ENCODE data around the gene SLC22A4. TPM values are rescaled to one million over a fixed set of nuclear protein-coding genes. Genes with fewer than 3 reads are reported as not detected.

The SLC22A4 gene
- polyA plus RNA-seq, 1 donor (not counting 4 experiments of a cell fraction or from before 2014, with no cell fraction given), result 1.4 TPM

- Histone ChIP-seq H3K9me3 (ENCODE audit: control insufficient read depth, low read depth, low read length) (no peaks in the 10 kb centered on the region), H3K27me3 (ENCODE audit: control insufficient read depth, extremely low read depth, insufficient read depth, low read length) (no peaks in the 10 kb centered on the region), H3K27ac (ENCODE audit: control insufficient read depth, insufficient read depth, low read length) (no peak overlapping the region), H3K4me3 (ENCODE audit: control insufficient read depth in 2 of 3, extremely low read depth in 1 of 3, insufficient read depth in 2 of 3, low read depth in 1 of 3, low read length in 3 of 3) (no peak overlapping the region), H3K36me3 (ENCODE audit: control insufficient read depth in 2 of 2, extremely low read depth in 1 of 2, insufficient read depth in 2 of 2, low read length in 2 of 2) (no peaks in the 10 kb centered on the region), H3K9ac (ENCODE audit: control insufficient read depth, extremely low read depth, insufficient read depth, low read length) (no peak overlapping the region), H3K9me1 (ENCODE audit: control insufficient read depth, extremely low read depth, insufficient read depth, low read length) (no peaks in the 10 kb centered on the region), H2AFZ (ENCODE audit: control insufficient read depth, low read length) (no peak overlapping the region), H3K79me2 (ENCODE audit: control insufficient read depth, insufficient read depth, low read length) (peaks cover 3% of the 10 kb centered on the region), H3K4me2 (ENCODE audit: control insufficient read depth, extremely low read depth, insufficient read depth, low read depth, low read length) (no peak overlapping the region), H4K20me1 (ENCODE audit: control insufficient read depth, extremely low read depth, insufficient read depth, low read length) (no peaks in the 10 kb centered on the region), H3K4me1 (ENCODE audit: control insufficient read depth, extremely low read depth, insufficient read depth, low read length) (peaks cover 23% of the 10 kb centered on the region)
- no peak for DNase-seq (ENCODE audit: low read depth, low spot score)
- dilution Hi-C loops (cut with MboI; ENCODE audit: extremely low pct_ligation_motif_present, low sequenced_read_pairs), result no loop called here
- no peak for FAIRE-seq
- TF ChIP-seq EZH2 (IDR thresholded peaks at IDR 0.05; ENCODE audit: low read length) (no peak), CTCF (optimal IDR thresholded peaks at IDR 0.05 in 1 of 3, IDR thresholded peaks at IDR 0.05 in 1 of 3, conservative IDR thresholded peaks at IDR 0.05 in 1 of 3; ENCODE audit: extremely low read depth in 1 of 3, insufficient read depth in 2 of 3, low read length in 3 of 3) (no peak)
Observed at GRCh38 chr5:132296412-132297016, 2.3 kb downstream of the SLC22A4 start.

GRCh38 chr5:132297211-132297940 is 3.2 kb downstream of the SLC22A4 start:
- Histone ChIP-seq H3K27me3 (ENCODE audit: control insufficient read depth, extremely low read depth, insufficient read depth, low read length) (no peaks in the 10 kb centered on the region), H3K27ac (ENCODE audit: control insufficient read depth, insufficient read depth, low read length) (no peak overlapping the region), H3K4me1 (ENCODE audit: control insufficient read depth, extremely low read depth, insufficient read depth, low read length) (peaks cover 23% of the 10 kb centered on the region), H3K36me3 (ENCODE audit: control insufficient read depth in 2 of 2, extremely low read depth in 1 of 2, insufficient read depth in 2 of 2, low read length in 2 of 2) (no peaks in the 10 kb centered on the region), H2AFZ (ENCODE audit: control insufficient read depth, low read length) (no peak overlapping the region), H4K20me1 (ENCODE audit: control insufficient read depth, extremely low read depth, insufficient read depth, low read length) (no peaks in the 10 kb centered on the region), H3K9me3 (ENCODE audit: control insufficient read depth, low read depth, low read length) (no peaks in the 10 kb centered on the region), H3K4me2 (ENCODE audit: control insufficient read depth, extremely low read depth, insufficient read depth, low read depth, low read length) (no peak overlapping the region), H3K9me1 (ENCODE audit: control insufficient read depth, extremely low read depth, insufficient read depth, low read length) (no peaks in the 10 kb centered on the region), H3K4me3 (ENCODE audit: control insufficient read depth in 2 of 3, extremely low read depth in 1 of 3, insufficient read depth in 2 of 3, low read depth in 1 of 3, low read length in 3 of 3) (no peak overlapping the region), H3K79me2 (ENCODE audit: control insufficient read depth, insufficient read depth, low read length) (peaks cover 3% of the 10 kb centered on the region), H3K9ac (ENCODE audit: control insufficient read depth, extremely low read depth, insufficient read depth, low read length) (no peak overlapping the region)
- DNase-seq (ENCODE audit: low read depth, low spot score), result no peak
- TF ChIP-seq CTCF (optimal IDR thresholded peaks at IDR 0.05 in 1 of 3, IDR thresholded peaks at IDR 0.05 in 1 of 3, conservative IDR thresholded peaks at IDR 0.05 in 1 of 3; ENCODE audit: extremely low read depth in 1 of 3, insufficient read depth in 2 of 3, low read length in 3 of 3), result no peak
- TF ChIP-seq EZH2 (IDR thresholded peaks at IDR 0.05; ENCODE audit: low read length), result no peak
- dilution Hi-C loops (cut with MboI; ENCODE audit: extremely low pct_ligation_motif_present, low sequenced_read_pairs), result no loop called here
- no peak for FAIRE-seq
